Fibroblast of skin of scalp (primary cell): ENCODE measurements around the gene PTEN.
"Not testable (repeated sequence)": the region's sequence is repeated elsewhere in the genome, so short reads cannot be mapped to it uniquely, and the experiment has no call there.

Source experiments
- DNase-seq: peaks from one replicate; pipeline ENCODE4 v3.0.0-alpha.2; 2013

The PTEN gene

GRCh38 chr10:87846023-87846422 is 17.4 kb upstream of the PTEN start:
- DNase-seq, result peak; percentile 18

DNA sequence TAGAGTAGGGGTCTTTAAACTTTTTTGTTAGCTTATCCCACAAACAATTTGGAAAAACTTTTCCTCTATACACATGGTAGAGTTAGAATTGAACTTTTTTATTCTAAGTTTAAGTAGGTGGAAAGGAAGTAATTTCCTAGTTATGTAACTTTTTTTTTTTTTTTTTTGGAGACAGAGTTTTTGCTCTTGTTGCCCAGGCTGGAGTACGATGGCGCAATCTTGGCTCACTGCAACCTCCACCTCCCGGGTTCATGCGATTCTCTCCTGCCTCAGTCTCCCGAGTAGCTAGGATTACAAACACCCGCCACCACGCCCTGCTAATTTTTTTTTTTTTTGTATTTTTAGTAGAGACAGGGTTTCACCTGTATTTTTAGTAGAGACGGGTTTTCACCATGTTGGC is 16.7 kb upstream of the PTEN start:
- DNase-seq, result not testable (repeated sequence)

DNA sequence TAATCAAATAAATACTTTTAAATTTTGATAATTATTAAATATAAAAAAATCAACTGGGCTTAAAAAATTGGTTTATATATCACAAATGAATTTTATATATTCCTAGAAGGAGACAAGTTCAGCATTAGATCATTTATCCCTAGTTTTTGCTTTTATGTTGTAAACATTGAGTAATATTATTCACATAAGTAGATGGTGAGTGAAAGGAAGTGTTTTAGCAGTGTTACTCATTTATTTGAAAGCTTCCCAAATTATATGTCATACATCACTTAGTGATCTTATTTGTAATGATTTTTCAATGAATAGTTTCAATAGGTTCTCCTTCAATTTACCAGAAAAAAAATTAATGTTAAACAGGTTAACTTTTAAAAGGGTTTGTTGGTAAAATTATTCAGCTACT is 15.9 kb upstream of the PTEN start:
- DNase-seq, result no peak

GRCh38 chr10:87849001-87849400 is 14.4 kb upstream of the PTEN start:
- no peak for DNase-seq

- peak; percentile 69 for DNase-seq
These were observed 12.7 kb upstream of the PTEN start for GRCh38 chr10:87850742-87851205.

DNA sequence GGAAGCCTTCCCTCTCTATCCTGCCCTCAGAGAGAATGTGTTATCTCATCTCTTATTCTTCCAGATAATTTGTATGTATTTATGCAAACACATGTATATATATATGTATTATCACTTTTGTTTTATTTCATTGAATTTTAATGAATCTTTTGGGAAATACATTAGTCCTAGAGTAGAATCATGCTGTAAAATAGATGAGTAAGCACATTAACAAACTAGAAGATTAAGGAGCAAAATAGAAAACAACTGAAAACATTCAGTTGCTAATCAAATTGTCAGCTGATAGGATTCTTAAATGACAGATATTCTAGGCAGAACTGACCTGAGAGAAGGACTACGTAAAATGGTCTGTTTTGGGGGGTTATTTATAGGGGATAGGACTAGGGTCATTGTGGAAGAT is 11.3 kb upstream of the PTEN start:
- no peak for DNase-seq

DNA sequence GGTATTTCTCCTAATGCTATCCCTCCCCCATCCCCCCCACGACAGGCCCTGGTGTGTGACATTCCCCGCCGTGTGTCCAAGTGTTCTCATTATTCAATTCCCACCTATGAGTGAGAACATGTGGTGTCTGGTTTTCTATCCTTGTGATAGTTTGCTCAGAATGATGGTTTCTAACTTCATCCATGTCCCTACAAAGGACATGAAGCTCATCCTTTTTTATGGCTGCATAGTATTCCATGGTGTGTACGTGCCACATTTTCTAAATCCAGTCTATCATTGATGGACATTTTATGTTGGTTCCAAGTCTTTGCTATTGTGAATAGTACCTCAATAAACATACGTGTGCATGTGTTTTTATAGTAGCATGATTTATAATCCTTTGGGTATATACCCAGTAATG is 8.2 kb upstream of the PTEN start:
- not testable (repeated sequence) for DNase-seq

DNA sequence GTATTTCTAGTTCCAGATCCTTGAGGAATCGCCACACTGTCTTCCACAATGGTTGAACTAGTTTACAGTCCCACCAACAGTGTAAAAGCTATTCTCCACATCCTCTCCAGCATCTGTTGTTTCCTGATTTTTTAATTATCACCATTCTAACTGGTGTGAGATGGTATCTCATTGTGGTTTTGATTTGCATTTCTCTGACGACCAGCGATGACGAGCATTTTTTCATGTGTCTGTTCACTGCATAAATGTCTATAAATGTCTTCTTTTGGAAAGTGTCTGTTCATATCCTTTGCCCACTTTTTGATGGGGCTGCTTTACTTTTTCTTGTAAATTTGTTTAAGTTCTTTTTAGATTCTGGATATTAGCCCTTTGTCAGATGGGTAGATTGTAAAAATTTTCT is 7.8 kb upstream of the PTEN start:
- not testable (repeated sequence) for DNase-seq

DNA sequence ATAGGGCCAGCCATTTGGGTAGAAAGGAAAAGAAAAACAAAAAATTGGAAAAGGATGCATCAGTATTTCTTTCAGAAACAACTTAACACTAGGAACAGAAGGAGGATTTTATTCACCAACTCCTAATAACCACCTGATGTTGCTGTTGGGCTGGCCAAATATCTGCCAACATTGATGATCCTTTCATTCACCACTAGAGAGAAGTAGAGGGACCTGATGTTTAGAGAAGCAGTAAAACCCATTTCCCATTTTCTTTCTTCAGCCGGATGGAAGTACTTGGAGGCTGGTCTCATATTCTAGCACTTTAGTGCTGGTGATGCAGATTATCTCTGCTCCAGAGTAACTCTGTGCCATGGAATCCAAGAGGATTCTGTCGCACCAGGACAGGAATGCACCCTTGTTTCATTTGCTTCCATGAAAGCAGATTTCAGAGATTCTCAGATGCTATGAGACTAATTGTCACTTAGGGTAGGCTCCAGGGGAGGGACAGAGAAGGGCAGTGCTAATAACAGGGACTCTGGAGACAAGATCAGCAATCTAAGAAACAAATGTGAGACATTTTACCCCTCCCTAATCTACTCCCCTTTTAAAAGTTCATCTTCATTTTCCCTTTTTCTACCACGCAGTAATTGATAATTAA is 3.1 kb upstream of the PTEN start:
- DNase-seq, result peak; percentile 81

DNA sequence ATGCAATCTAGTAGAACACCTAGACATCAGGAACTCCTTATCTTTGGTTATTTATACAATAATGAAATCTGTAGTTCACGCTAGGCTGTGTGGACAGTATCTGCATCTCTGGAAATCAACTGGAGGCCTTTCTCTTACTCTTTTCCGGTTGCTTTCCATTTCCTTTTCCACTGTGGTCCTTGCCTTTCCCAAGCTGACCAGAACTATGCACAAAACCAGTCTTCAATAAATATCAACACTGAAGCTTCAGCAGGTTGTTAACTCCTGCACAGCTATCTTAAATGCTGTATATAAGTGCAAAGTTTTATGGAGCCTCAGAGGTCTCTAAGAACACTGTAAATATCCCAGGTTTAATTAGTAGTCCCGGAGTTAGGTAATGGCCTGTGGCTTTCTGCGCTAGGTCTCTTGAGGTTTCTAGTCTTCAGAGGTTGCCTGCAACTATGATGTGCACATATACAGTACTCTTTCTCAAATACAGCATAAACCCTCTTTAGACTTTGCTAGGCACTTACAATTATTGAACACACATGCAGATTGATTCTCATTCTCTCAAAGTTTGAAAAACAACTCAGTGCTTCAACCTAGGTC is 2.5 kb upstream of the PTEN start:
- no peak for DNase-seq

- DNase-seq, result peak; percentile 59
These were observed 1.9 kb upstream of the PTEN start for GRCh38 chr10:87861566-87861952.

DNA sequence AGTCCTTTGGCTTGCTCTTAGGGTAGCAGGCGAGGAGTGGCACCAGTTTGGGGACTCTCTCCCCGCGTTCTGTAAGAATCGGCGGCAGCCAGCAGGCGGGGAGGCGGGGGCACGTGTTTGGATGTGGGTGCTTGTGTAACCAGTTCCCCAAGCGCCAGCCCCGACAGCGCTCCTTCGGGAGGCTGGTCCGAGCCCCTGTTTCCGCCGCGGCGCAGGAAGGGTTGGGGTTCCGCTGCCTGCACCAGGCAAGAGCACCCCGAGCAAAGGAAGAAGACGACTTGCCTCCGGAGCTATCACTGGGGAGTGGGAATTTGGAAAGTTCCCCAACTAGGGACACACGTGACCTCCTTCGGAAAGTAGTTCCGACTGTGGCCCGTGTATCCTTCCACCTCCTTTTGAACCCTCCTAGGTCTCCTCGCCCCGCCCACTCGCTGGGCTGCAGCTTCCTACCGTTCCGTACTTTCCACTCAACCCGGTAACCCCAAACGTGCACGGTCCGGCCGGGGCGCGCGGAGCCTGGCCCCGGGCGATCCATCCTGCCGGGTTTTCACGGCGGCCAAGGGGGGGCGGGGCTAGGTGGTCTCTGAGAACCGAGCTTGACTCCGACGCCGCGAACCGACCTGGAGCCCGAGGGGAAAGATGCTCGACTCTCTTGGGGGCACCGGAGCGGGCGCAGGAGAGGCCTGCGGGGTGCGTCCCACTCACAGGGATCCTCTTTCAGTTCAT is 1.3 kb upstream of the PTEN start:
- peak; percentile 99 for DNase-seq

DNA sequence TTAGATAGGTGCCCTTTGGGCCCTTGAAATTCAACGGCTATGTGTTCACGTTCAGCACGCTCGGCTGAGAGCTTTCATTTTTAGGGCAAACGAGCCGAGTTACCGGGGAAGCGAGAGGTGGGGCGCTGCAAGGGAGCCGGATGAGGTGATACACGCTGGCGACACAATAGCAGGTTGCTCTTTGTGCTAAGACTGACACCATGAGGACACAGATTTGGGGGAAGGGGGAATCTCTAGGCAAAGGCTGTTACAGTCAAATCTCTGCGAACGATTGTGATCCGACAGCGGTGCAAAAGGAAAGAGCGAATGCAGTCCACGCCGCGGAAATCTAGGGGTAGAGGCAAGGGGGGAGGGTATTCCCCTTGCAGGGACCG is 759 bp upstream of the PTEN start:
- DNase-seq, result no peak

DNA sequence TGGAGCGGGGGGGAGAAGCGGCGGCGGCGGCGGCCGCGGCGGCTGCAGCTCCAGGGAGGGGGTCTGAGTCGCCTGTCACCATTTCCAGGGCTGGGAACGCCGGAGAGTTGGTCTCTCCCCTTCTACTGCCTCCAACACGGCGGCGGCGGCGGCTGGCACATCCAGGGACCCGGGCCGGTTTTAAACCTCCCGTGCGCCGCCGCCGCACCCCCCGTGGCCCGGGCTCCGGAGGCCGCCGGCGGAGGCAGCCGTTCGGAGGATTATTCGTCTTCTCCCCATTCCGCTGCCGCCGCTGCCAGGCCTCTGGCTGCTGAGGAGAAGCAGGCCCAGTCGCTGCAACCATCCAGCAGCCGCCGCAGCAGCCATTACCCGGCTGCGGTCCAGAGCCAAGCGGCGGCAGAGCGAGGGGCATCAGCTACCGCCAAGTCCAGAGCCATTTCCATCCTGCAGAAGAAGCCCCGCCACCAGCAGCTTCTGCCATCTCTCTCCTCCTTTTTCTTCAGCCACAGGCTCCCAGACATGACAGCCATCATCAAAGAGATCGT is 598 bp downstream of the PTEN start:
- peak; percentile 28 for DNase-seq

DNA sequence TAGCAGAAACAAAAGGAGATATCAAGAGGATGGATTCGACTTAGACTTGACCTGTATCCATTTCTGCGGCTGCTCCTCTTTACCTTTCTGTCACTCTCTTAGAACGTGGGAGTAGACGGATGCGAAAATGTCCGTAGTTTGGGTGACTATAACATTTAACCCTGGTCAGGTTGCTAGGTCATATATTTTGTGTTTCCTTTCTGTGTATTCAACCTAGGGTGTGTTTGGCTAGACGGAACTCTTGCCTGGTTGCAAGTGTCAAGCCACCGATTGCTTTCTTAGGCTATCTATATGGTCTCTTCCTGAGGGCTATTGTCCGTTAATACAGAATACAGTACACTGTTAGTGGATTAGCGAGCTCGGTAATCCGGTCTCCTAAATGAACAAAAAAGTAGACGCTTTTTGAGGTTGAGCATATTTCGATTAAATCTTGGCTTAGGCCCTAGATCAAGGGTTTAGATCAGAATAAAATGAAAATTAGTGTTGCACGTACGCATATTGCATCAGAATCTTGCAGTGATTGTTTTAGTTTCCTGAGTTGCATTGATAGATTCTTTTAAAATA is 1.2 kb downstream of the PTEN start:
- DNase-seq, result peak; percentile 34

- DNase-seq, result no peak
These were observed 1.9 kb downstream of the PTEN start for GRCh38 chr10:87865241-87865881.

DNA sequence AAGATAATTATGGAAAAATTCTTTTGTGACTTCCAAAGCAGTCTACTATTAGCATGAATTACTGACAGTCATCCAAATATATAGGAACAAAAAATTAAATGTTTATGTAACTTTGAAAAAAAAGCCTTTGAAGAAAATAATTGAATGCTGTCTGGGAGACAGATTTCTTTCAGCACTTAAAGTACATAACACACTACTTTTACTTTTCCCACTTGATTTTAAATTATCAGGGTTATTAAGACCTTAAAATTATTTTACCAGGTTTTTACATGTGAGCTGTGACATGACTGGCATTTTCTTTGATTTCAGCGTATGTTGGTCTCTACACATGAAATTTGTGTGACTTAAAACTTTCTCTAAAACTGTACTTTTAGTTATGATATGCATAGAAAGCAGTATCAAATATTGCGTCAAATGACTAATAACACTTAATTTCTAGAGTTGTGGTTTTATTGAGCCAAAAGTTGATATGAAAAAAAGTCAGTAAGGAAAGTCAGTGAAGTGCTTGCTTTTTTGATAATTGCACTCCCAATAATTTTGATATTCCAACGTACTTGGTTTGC is 3.1 kb downstream of the PTEN start:
- DNase-seq, result no peak

DNA sequence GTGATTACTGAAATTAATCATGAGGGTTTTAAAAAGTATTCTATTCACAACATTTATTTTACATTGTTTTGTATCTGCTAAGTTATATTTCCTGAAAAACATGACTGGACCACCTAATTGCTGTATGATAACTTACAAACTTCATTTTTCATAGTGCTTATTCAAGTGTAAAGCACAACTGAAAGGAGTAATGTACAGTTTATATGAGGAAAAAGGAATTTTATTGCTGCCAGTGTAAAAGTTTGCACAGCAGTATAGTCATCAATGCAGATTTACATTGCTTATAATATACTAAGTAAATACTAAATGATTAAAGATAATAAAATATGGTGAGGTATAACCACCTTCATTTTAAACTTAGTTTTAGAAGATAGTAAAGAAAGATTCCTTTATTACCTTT is 4.0 kb downstream of the PTEN start:
- DNase-seq, result no peak

GRCh38 chr10:87868277-87868676 is 4.9 kb downstream of the PTEN start:
- peak; percentile 20 for DNase-seq

GRCh38 chr10:87869139-87869538 is 5.7 kb downstream of the PTEN start:
- not testable (repeated sequence) for DNase-seq

- no peak for DNase-seq
These were observed 6.5 kb downstream of the PTEN start for GRCh38 chr10:87869773-87870551.

DNA sequence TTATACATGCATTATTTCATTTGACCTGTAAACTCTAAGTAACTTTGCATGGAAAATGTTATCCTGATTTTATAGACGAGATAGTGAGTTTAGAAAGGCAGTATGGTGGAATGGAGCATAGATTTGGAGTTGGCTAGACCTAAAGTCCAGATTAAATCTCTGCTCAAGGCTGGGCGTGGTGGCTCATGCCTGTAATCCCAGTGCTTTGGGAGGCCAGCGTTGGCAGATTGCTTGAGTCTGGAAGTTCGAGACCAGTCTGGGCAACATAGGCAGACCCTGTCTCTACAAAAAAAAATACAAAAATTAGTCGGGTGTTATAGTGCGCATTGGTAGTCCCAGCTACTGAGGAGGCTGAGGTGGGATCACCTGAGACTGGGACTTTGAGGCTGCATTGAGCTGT is 9.4 kb downstream of the PTEN start:
- DNase-seq, result no peak
